Smooth muscle cell (in vitro differentiated cells): Measurements from ENCODE around the gene CPNE4. TPM values are rescaled to one million over a fixed set of nuclear protein-coding genes. Genes with fewer than 3 reads are reported as not detected.

Experiments
- DNase-seq: peaks from one replicate; lab custom pipeline; 2025; ENCODE audit not compliant: unreplicated experiment; lab: John Stamatoyannopoulos, UW
- H2AFZ ChIP-seq: fragments of 200-600 bp; sonication (generic); 2 replicates; pipeline ENCODE4 v1.6.0; 2016; ENCODE audit warnings: antibody characterized with exemption, low read depth, mild to moderate bottlenecking
- H3F3A ChIP-seq: fragments of 200-600 bp; sonication (generic); 2 replicates; pipeline ENCODE4 v1.6.0; 2017; ENCODE audit warnings: antibody characterized with exemption, low read depth
- H3K27ac ChIP-seq: fragments of 200-600 bp; sonication (generic); 2 replicates; pipeline ENCODE4 v1.5.1; 2016; ENCODE audit warnings: low read depth, mild to moderate bottlenecking
- H3K27me3 ChIP-seq: fragments of 200-600 bp; sonication (generic); 2 replicates; pipeline ENCODE4 v1.6.1; 2016; ENCODE audit warnings: low read depth, mild to moderate bottlenecking
- H3K36me3 ChIP-seq: fragments of 200-600 bp; sonication (generic); 2 replicates; pipeline ENCODE4 v1.5.1; 2016; ENCODE audit warnings: low read depth
- H3K4me1 ChIP-seq: fragments of 200-600 bp; sonication (generic); 2 replicates; pipeline ENCODE4 v1.5.1; 2016; ENCODE audit warnings: low read depth
- H3K4me2 ChIP-seq: fragments of 200-600 bp; sonication (generic); 2 replicates; pipeline ENCODE4 v1.6.0; 2016; ENCODE audit warnings: mild to moderate bottlenecking
- H3K4me3 ChIP-seq: fragments of 200-600 bp; sonication (generic); 2 replicates; pipeline ENCODE4 v1.5.1; 2016; ENCODE audit warnings: mild to moderate bottlenecking
- H3K79me2 ChIP-seq: fragments of 200-600 bp; sonication (generic); 2 replicates; pipeline ENCODE4 v1.6.0; 2016; ENCODE audit warnings: low read depth, mild to moderate bottlenecking
- H3K9ac ChIP-seq: fragments of 200-600 bp; sonication (generic); 2 replicates; pipeline ENCODE4 v1.6.0; 2016; ENCODE audit warnings: low read depth
- H3K9me3 ChIP-seq: fragments of 200-600 bp; sonication (generic); replicated peaks from 2 replicates; pipeline ENCODE4 v1.5.1; 2016; ENCODE audit warnings: low read depth
- H4K20me1 ChIP-seq: fragments of 200-600 bp; sonication (generic); 2 replicates; pipeline ENCODE4 v1.6.0; 2016; ENCODE audit warnings: low read depth
- WGBS: methylation state at CpG from one replicate; pipeline ENCODE4 v1.1.7; 2016; ENCODE audit warnings: low lambda C conversion rate; 5-methylcytosine and 5-hydroxymethylcytosine counted together
- polyA plus RNA-seq: library from polyadenylated mRNA; unstranded; fragments of >200 nt; fragmentation: Nextera tagmentation; extraction: Ambion mirVana; gene quantifications from 2 replicates; pipeline ENCODE4 v1.2.1, GENCODE V29; 2016
- total RNA-seq: library from RNA; depleted of rRNA; stranded (reverse); fragments of >200 nt; gene quantifications from 2 replicates; pipeline ENCODE4 v1.2.3, GENCODE V29; 2014
- TF ChIP-seq, protein P1 (sequence below): fragments of 200-600 bp; sonication (generic); IDR thresholded peaks from 2 replicates; pipeline ENCODE4 v1.5.1; 2017; ENCODE audit warnings: borderline replicate concordance, mild to moderate bottlenecking, antibody characterized with exemption; ENCODE audit not compliant: insufficient read depth, poor library complexity, severe bottlenecking

The CPNE4 gene
- total and polyA plus RNA-seq, 2 experiments from 2014 or later = 0.05 to 1.6 TPM

DNA sequence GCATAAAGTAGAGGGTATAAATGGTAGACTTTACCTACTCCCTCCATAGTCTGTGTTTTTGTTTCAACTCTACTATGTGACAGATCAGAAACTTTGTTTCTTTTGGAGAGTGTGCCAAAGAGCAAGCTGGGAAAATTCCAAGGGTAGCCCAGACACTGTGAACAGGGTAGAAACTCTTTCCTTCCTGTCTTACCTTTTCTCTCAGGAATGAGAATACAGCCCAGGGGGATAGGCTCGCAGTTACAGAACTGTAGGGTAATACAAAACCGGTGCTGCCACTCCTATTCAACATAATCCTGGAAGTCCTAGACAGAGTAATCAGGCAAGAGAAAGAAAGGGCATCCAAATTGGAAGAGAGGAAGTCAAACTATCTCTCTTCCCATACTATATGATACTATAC is 256.3 kb downstream of the CPNE4 start:
- H3K79me2 ChIP-seq = no peaks in the 10 kb centered on the region
- no peaks in the 10 kb centered on the region for H3K36me3 ChIP-seq
- no peak overlapping the region for H3K4me2 ChIP-seq
- H3K9ac ChIP-seq = no peak overlapping the region
- no peaks in the 10 kb centered on the region for H3K27me3 ChIP-seq
- no peak overlapping the region for H3K27ac ChIP-seq
- TF ChIP-seq, protein P1, sequence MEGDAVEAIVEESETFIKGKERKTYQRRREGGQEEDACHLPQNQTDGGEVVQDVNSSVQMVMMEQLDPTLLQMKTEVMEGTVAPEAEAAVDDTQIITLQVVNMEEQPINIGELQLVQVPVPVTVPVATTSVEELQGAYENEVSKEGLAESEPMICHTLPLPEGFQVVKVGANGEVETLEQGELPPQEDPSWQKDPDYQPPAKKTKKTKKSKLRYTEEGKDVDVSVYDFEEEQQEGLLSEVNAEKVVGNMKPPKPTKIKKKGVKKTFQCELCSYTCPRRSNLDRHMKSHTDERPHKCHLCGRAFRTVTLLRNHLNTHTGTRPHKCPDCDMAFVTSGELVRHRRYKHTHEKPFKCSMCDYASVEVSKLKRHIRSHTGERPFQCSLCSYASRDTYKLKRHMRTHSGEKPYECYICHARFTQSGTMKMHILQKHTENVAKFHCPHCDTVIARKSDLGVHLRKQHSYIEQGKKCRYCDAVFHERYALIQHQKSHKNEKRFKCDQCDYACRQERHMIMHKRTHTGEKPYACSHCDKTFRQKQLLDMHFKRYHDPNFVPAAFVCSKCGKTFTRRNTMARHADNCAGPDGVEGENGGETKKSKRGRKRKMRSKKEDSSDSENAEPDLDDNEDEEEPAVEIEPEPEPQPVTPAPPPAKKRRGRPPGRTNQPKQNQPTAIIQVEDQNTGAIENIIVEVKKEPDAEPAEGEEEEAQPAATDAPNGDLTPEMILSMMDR = no peak
- H3F3A ChIP-seq = no peaks in the 10 kb centered on the region
- WGBS = 76% methylated on average over 2 of the region's 2 CpGs
- H3K9me3 ChIP-seq = peaks cover 4% of the 10 kb centered on the region
- no peaks in the 10 kb centered on the region for H4K20me1 ChIP-seq
- H3K4me3 ChIP-seq = no peak overlapping the region
- no peak overlapping the region for H2AFZ ChIP-seq
- no peaks in the 10 kb centered on the region for H3K4me1 ChIP-seq
- DNase-seq = no peak

GRCh38 chr3:131775650-131776049 is 259.2 kb downstream of the CPNE4 start:
- H4K20me1 ChIP-seq = no peaks in the 10 kb centered on the region
- TF ChIP-seq, protein P1 = no peak
- no peak overlapping the region for H2AFZ ChIP-seq
- no peaks in the 10 kb centered on the region for H3K4me1 ChIP-seq
- H3K36me3 ChIP-seq = no peaks in the 10 kb centered on the region
- no peak overlapping the region for H3K4me3 ChIP-seq
- H3K9ac ChIP-seq = no peak overlapping the region
- no peaks in the 10 kb centered on the region for H3F3A ChIP-seq
- no peak overlapping the region for H3K4me2 ChIP-seq
- no peak for DNase-seq
- peaks cover 4% of the 10 kb centered on the region for H3K9me3 ChIP-seq
- no peak overlapping the region for H3K27ac ChIP-seq
- H3K27me3 ChIP-seq = no peaks in the 10 kb centered on the region
- H3K79me2 ChIP-seq = no peaks in the 10 kb centered on the region

GRCh38 chr3:131772269-131773026 is 262.4 kb downstream of the CPNE4 start:
- Histone ChIP-seq H3K79me2 (no peaks in the 10 kb centered on the region), H3K4me3 (no peak overlapping the region), H3K4me2 (no peak overlapping the region), H3K9ac (no peak overlapping the region), H3K27me3 (no peaks in the 10 kb centered on the region), H2AFZ (no peak overlapping the region), H3F3A (no peaks in the 10 kb centered on the region), H3K4me1 (no peaks in the 10 kb centered on the region), H3K9me3 (no peaks in the 10 kb centered on the region), H4K20me1 (no peaks in the 10 kb centered on the region), H3K27ac (no peak overlapping the region), H3K36me3 (no peaks in the 10 kb centered on the region)
- DNase-seq = no peak
- TF ChIP-seq, protein P1 = no peak
- 83% methylated on average over 4 of the region's 4 CpGs for WGBS

- H3K9ac ChIP-seq = no peak overlapping the region
- no peaks in the 10 kb centered on the region for H3F3A ChIP-seq
- H3K27me3 ChIP-seq = no peaks in the 10 kb centered on the region
- no peak overlapping the region for H2AFZ ChIP-seq
- H3K27ac ChIP-seq = no peak overlapping the region
- WGBS = 80% methylated on average over 4 of the region's 4 CpGs
- TF ChIP-seq, protein P1 = no peak
- H4K20me1 ChIP-seq = no peaks in the 10 kb centered on the region
- no peaks in the 10 kb centered on the region for H3K4me1 ChIP-seq
- no peaks in the 10 kb centered on the region for H3K9me3 ChIP-seq
- H3K79me2 ChIP-seq = no peaks in the 10 kb centered on the region
- DNase-seq = no peak
- H3K4me2 ChIP-seq = no peak overlapping the region
- H3K4me3 ChIP-seq = no peak overlapping the region
- no peaks in the 10 kb centered on the region for H3K36me3 ChIP-seq
Observed at GRCh38 chr3:131762981-131763564, 271.7 kb downstream of the CPNE4 start.
